GM21825 (cell line): ENCODE measurements around the gene PRR5.

Experiments
- ATAC-seq: cut with Tn5 transposase; IDR thresholded peaks from one replicate; pipeline ENCODE4 v1.9.1; 2021; ENCODE audit warnings: mild to moderate bottlenecking, moderate library complexity; ENCODE audit not compliant: unreplicated experiment

PRR5 gene

GRCh38 chr22:44782363-44782963 is 80.5 kb downstream of the PRR5 start:
- ATAC-seq = no peak

GRCh38 chr22:44783091-44783490 is 81.1 kb downstream of the PRR5 start:
- ATAC-seq = no peak

- no peak for ATAC-seq
These were observed 81.6 kb downstream of the PRR5 start for GRCh38 chr22:44783581-44783980.

DNA sequence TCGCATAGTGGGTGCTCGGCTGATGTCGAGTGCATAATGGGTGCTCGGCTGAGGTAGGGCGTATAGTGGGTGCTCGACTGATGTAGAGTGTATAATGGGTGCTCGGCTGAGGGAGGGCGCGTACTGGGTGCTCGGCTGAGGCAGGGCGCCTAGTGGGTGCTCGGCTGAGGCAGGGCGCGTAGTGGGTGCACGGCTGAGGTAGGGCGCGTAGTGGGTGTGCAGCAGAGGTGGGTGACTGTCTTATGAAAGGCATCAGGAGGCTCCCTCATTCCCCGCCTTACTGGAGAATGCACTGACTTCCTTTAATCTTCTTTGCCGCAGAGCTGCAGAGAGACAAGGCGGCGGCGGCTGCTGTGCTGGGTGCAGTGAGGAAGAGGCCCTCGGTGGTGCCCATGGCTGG is 84.1 kb downstream of the PRR5 start:
- ATAC-seq = no peak

DNA sequence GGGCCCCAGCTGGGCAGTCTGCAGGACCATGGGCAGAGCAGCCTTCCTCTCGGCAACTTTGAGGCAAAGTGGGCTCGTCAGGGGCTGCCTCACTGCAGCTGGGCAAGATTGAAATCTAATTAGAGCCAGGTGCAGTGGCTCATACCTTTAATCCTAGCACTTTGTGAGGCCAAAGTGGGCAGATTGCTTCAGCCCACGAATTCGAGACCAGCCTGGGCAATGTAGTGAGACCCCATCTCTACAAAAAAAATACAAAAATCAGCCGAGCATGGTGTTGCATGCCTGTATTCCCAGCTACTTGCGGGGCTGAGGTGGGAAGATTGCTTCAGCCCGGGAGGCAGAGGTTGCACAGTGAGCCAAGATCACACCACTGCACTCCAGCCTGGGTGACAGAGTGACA is 84.6 kb downstream of the PRR5 start:
- ATAC-seq = no peak
